ENCODE data around the gene TENM4. TPM values are rescaled to one million over a fixed set of nuclear protein-coding genes. Genes with fewer than 3 reads are reported as not detected.

TENM4 gene
- total RNA-seq, 2 experiments from 2014 or later: not detected

DNA sequence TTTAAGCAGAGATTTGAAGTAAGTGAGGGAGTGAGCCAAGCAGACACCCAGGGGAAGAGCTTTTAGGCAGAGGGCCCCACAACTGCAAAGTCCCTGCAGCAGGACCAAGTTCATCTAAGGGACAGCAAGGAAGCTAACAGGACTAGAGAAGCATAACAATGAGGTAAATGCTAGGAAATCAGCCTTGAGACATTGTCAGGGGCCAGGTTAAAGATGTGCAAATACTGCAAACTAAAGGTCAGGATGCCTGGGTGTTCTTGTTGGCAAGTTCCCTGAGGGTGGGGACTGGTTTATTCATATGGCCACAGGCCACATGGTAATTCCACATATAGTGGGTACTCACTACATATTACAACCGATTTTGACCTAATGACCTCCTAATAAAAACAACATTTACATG, 467.0 kb downstream of the TENM4 start:
- H3K27ac ChIP-seq (ENCODE audit: low read depth, low read length, poor library complexity, severe bottlenecking): no peak overlapping the region
- no peak for DNase-seq (ENCODE audit: low spot score)
- H3K9me2 ChIP-seq (ENCODE audit: insufficient read depth, low read length): no peaks in the 10 kb centered on the region
- H3K4me1 ChIP-seq (ENCODE audit: insufficient read depth, low read length, poor library complexity, severe bottlenecking): no peaks in the 10 kb centered on the region
- H4K20me1 ChIP-seq (ENCODE audit: insufficient read depth, low read length): no peaks in the 10 kb centered on the region
- H2AFZ ChIP-seq (ENCODE audit: low read length): no peak overlapping the region
- ChIA-PET CTCF (ENCODE audit: unreplicated experiment) (no interaction called here), POLR2A (no interaction called here)
- TF ChIP-seq CTCF (conservative IDR thresholded peaks at IDR 0.05; ENCODE audit: low read length) (no peak), EZH2phosphoT487 (IDR thresholded peaks at IDR 0.05; ENCODE audit: borderline replicate concordance, low read depth, low read length) (no peak)
- H3K4me3 ChIP-seq (ENCODE audit: low read depth, low read length, poor library complexity, severe bottlenecking): no peak overlapping the region
- BruUV-seq (replicated peaks): no TSS peak
- H3K79me2 ChIP-seq (ENCODE audit: insufficient read depth, low read depth, low read length): no peaks in the 10 kb centered on the region
- intact Hi-C loops (cut with micrococcal nuclease; ENCODE audit: unreplicated experiment): no loop called here
- H3K4me2 ChIP-seq (ENCODE audit: low read length): no peak overlapping the region
- H3K36me3 ChIP-seq (ENCODE audit: insufficient read depth, low read length): no peaks in the 10 kb centered on the region
- no peaks in the 10 kb centered on the region for H3K9me3 ChIP-seq (ENCODE audit: low read length)

- no peak overlapping the region for H2AFZ ChIP-seq (ENCODE audit: low read length)
- H3K4me2 ChIP-seq (ENCODE audit: low read length): no peak overlapping the region
- H3K9me2 ChIP-seq (ENCODE audit: insufficient read depth, low read length): no peaks in the 10 kb centered on the region
- H4K20me1 ChIP-seq (ENCODE audit: insufficient read depth, low read length): no peaks in the 10 kb centered on the region
- no peak overlapping the region for H3K4me3 ChIP-seq (ENCODE audit: low read depth, low read length, poor library complexity, severe bottlenecking)
- H3K36me3 ChIP-seq (ENCODE audit: insufficient read depth, low read length): no peaks in the 10 kb centered on the region
- no peak for DNase-seq (ENCODE audit: low spot score)
- H3K4me1 ChIP-seq (ENCODE audit: insufficient read depth, low read length, poor library complexity, severe bottlenecking): no peaks in the 10 kb centered on the region
- BruUV-seq (replicated peaks): no TSS peak
- CTCF ChIA-PET (ENCODE audit: unreplicated experiment): no interaction called here
- intact Hi-C loops (cut with micrococcal nuclease; ENCODE audit: unreplicated experiment): no loop called here
- POLR2A ChIA-PET: no interaction called here
- H3K9me3 ChIP-seq (ENCODE audit: low read length): no peaks in the 10 kb centered on the region
- TF ChIP-seq EZH2phosphoT487 (IDR thresholded peaks at IDR 0.05; ENCODE audit: borderline replicate concordance, low read depth, low read length): no peak
- no peak for TF ChIP-seq CTCF (conservative IDR thresholded peaks at IDR 0.05; ENCODE audit: low read length)
- no peak overlapping the region for H3K27ac ChIP-seq (ENCODE audit: low read depth, low read length, poor library complexity, severe bottlenecking)
- no peaks in the 10 kb centered on the region for H3K79me2 ChIP-seq (ENCODE audit: insufficient read depth, low read depth, low read length)
Measured at GRCh38 chr11:78972590-78972989, 468.2 kb downstream of the TENM4 start.

- ChIA-PET POLR2A (no interaction called here), CTCF (ENCODE audit: unreplicated experiment) (no interaction called here)
- no TSS peak for BruUV-seq (replicated peaks)
- intact Hi-C loops (cut with micrococcal nuclease; ENCODE audit: unreplicated experiment): no loop called here
- Histone ChIP-seq H3K9me2 (ENCODE audit: insufficient read depth, low read length) (no peaks in the 10 kb centered on the region), H4K20me1 (ENCODE audit: insufficient read depth, low read length) (no peaks in the 10 kb centered on the region), H3K4me1 (ENCODE audit: insufficient read depth, low read length, poor library complexity, severe bottlenecking) (no peaks in the 10 kb centered on the region), H3K79me2 (ENCODE audit: insufficient read depth, low read depth, low read length) (no peaks in the 10 kb centered on the region), H2AFZ (ENCODE audit: low read length) (no peak overlapping the region), H3K4me2 (ENCODE audit: low read length) (no peak overlapping the region), H3K36me3 (ENCODE audit: insufficient read depth, low read length) (no peaks in the 10 kb centered on the region), H3K4me3 (ENCODE audit: low read depth, low read length, poor library complexity, severe bottlenecking) (no peak overlapping the region), H3K9me3 (ENCODE audit: low read length) (no peaks in the 10 kb centered on the region), H3K27ac (ENCODE audit: low read depth, low read length, poor library complexity, severe bottlenecking) (no peak overlapping the region)
- TF ChIP-seq CTCF (conservative IDR thresholded peaks at IDR 0.05; ENCODE audit: low read length): no peak
- TF ChIP-seq EZH2phosphoT487 (IDR thresholded peaks at IDR 0.05; ENCODE audit: borderline replicate concordance, low read depth, low read length): no peak
- no peak for DNase-seq (ENCODE audit: low spot score)
Measured at GRCh38 chr11:78972177-78972576, 468.7 kb downstream of the TENM4 start.
